ENCODE measurements around the gene MAPK9. TPM values are rescaled to one million over a fixed set of nuclear protein-coding genes. Genes with fewer than 3 reads are reported as not detected.

MAPK9 gene
- total RNA-seq, 1 experiment from 2014 or later, result 65.4 TPM

DNA sequence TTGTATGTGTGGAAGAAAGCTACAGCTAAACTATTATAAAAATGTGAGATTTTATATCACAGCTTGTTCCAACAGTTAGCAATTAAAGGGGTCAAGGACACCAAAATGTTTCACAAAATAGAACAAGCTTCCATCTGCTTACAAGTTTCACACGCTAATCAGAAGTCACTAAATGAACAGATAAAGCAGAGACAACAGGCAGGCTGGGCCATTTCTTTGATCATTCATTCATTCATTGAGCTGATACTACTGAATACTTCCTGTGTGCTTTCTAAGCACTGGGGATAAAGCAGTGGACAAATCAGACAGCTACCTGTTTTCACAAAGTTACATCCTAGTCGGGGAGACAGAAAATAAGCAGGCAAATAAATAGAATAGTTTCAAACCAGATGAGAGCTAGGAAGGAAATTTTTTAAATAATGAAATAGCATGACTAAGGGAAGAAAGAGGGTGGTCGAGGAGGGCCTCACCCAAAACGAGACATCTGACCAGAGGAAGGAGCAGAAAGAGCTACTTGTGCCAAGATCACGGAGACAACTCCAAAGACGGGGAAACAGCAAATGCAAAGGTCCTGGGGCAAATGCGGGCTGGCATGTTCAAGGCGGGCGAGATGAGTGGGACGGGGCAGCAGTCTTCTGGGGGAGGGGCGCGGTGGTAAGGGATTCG lies 1.2 kb downstream of the MAPK9 start:
- intact Hi-C loops (cut with micrococcal nuclease; ENCODE audit: unreplicated experiment), result loop anchor here (5.0 to 10.0 kb wide), 3 partner anchors 37 to 314 kb away; no protein-coding TSS in a partner anchor
- Mint-ChIP-seq H3K36me3 (ENCODE audit: insufficient read depth, unreplicated experiment) (peaks cover 59% of the 10 kb centered on the region), H3K4me1 (ENCODE audit: low read depth, unreplicated experiment) (peaks cover 32% of the 10 kb centered on the region), H3K9me3 (ENCODE audit: low read depth, unreplicated experiment) (peaks cover 7% of the 10 kb centered on the region), H3K27ac (ENCODE audit: unreplicated experiment) (peak overlapping the region; percentile 83), H3K4me3 (ENCODE audit: low read depth, unreplicated experiment) (peak overlapping the region; percentile 74), H3K27me3 (ENCODE audit: unreplicated experiment) (no peaks in the 10 kb centered on the region)
- TF ChIP-seq, protein P1, sequence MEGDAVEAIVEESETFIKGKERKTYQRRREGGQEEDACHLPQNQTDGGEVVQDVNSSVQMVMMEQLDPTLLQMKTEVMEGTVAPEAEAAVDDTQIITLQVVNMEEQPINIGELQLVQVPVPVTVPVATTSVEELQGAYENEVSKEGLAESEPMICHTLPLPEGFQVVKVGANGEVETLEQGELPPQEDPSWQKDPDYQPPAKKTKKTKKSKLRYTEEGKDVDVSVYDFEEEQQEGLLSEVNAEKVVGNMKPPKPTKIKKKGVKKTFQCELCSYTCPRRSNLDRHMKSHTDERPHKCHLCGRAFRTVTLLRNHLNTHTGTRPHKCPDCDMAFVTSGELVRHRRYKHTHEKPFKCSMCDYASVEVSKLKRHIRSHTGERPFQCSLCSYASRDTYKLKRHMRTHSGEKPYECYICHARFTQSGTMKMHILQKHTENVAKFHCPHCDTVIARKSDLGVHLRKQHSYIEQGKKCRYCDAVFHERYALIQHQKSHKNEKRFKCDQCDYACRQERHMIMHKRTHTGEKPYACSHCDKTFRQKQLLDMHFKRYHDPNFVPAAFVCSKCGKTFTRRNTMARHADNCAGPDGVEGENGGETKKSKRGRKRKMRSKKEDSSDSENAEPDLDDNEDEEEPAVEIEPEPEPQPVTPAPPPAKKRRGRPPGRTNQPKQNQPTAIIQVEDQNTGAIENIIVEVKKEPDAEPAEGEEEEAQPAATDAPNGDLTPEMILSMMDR (IDR thresholded peaks at IDR 0.05; ENCODE audit: unreplicated experiment), result no peak
- TSS peak; percentile 72 for BruUV-seq (replicated peaks)
- CTCF ChIA-PET, result interaction anchor here (0.9 to 1.6 kb wide), 3 partner anchors 38 to 82 kb away, joined by 3 to 4 read pairs (median 4); partner anchors contain the start of gene RASGEF1C
- no peak for DNase-seq

GRCh38 chr5:180289966-180290365 lies 1.9 kb downstream of the MAPK9 start:
- BruUV-seq (replicated peaks), result no TSS peak
- TF ChIP-seq, protein P1 (IDR thresholded peaks at IDR 0.05; ENCODE audit: unreplicated experiment), result no peak
- intact Hi-C loops (cut with micrococcal nuclease; ENCODE audit: unreplicated experiment), result loop anchor here (5.0 to 10.0 kb wide), 3 partner anchors 37 to 315 kb away; no protein-coding TSS in a partner anchor
- peaks cover 32% of the 10 kb centered on the region for H3K4me1 Mint-ChIP-seq (ENCODE audit: low read depth, unreplicated experiment)
- H3K27ac Mint-ChIP-seq (ENCODE audit: unreplicated experiment), result peak overlapping the region; percentile 83
- peaks cover 57% of the 10 kb centered on the region for H3K36me3 Mint-ChIP-seq (ENCODE audit: insufficient read depth, unreplicated experiment)
- H3K9me3 Mint-ChIP-seq (ENCODE audit: low read depth, unreplicated experiment), result peaks cover 7% of the 10 kb centered on the region
- CTCF ChIA-PET, result interaction anchor here (1.0 to 1.6 kb wide), 3 partner anchors 80 to 111 kb away, joined by 3 to 4 read pairs (median 4); partner anchors contain the start of gene RASGEF1C
- no peaks in the 10 kb centered on the region for H3K27me3 Mint-ChIP-seq (ENCODE audit: unreplicated experiment)
- no peak for DNase-seq
- peak overlapping the region; percentile 74 for H3K4me3 Mint-ChIP-seq (ENCODE audit: low read depth, unreplicated experiment)

DNA sequence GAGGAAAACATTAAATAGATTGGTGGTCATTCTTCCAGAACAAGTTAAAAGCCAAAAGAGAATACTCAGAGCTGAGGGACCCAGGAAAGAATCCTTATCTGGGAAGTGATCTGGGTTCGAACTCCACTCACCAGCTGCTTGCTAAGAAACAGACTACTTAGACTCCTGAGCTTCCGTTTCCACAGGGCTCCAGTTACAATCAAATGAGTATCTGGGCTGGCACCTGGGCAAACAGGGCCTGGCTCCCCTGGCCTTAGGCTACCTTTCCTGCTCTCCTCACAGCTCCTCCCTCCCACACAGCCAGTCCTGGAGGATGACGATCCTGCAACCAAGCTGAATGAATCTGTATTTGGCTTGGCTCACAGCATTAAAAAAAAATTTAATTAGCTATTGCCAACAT lies 2.5 kb downstream of the MAPK9 start:
- DNase-seq, result no peak
- Mint-ChIP-seq H3K4me1 (ENCODE audit: low read depth, unreplicated experiment) (peaks cover 32% of the 10 kb centered on the region), H3K27ac (ENCODE audit: unreplicated experiment) (no peak overlapping the region), H3K9me3 (ENCODE audit: low read depth, unreplicated experiment) (peaks cover 10% of the 10 kb centered on the region), H3K4me3 (ENCODE audit: low read depth, unreplicated experiment) (no peak overlapping the region), H3K36me3 (ENCODE audit: insufficient read depth, unreplicated experiment) (peaks cover 62% of the 10 kb centered on the region), H3K27me3 (ENCODE audit: unreplicated experiment) (no peaks in the 10 kb centered on the region)
- intact Hi-C loops (cut with micrococcal nuclease; ENCODE audit: unreplicated experiment), result no loop called here
- TF ChIP-seq, protein P1 (IDR thresholded peaks at IDR 0.05; ENCODE audit: unreplicated experiment), result no peak
- CTCF ChIA-PET, result interaction anchor here (0.6 to 1.6 kb wide), 3 partner anchors 79 to 111 kb away, joined by 3 to 4 read pairs (median 3); no protein-coding TSS in a partner anchor
- no TSS peak for BruUV-seq (replicated peaks)

- peaks cover 21% of the 10 kb centered on the region for H3K4me1 Mint-ChIP-seq (ENCODE audit: low read depth, unreplicated experiment)
- DNase-seq, result no peak
- no TSS peak for BruUV-seq (replicated peaks)
- peaks cover 52% of the 10 kb centered on the region for H3K36me3 Mint-ChIP-seq (ENCODE audit: insufficient read depth, unreplicated experiment)
- no peak overlapping the region for H3K4me3 Mint-ChIP-seq (ENCODE audit: low read depth, unreplicated experiment)
- TF ChIP-seq, protein P1 (IDR thresholded peaks at IDR 0.05; ENCODE audit: unreplicated experiment), result no peak
- H3K27me3 Mint-ChIP-seq (ENCODE audit: unreplicated experiment), result no peaks in the 10 kb centered on the region
- H3K27ac Mint-ChIP-seq (ENCODE audit: unreplicated experiment), result peak overlapping the region; percentile 5
- intact Hi-C loops (cut with micrococcal nuclease; ENCODE audit: unreplicated experiment), result no loop called here
- peaks cover 14% of the 10 kb centered on the region for H3K9me3 Mint-ChIP-seq (ENCODE audit: low read depth, unreplicated experiment)
- CTCF ChIA-PET, result no interaction called here
Measured at GRCh38 chr5:180287868-180288267, 4.0 kb downstream of the MAPK9 start.
